Transverse colon (tissue), 4 donors: ENCODE results near the gene TEX55.

Source experiments
- POLR2AphosphoS5 ChIP-seq, 3 donors: sonication (generic); formaldehyde crosslinking; IDR thresholded peaks; one replicate each; pipeline ENCODE4 v1.6.1; 2016; ENCODE audit warnings: antibody characterized with exemption in 3 of 3
- TF ChIP-seq, protein P1 (sequence below), 5 experiments: fragments of 200-600 bp in 3 of 5; fragments of 450-650 bp in 2 of 5; sonication (generic) in 3 of 5; IDR thresholded peaks; 1 replicate in 2 of 5; 2 replicates in 3 of 5; pipeline ENCODE4 v1.5.1; 2016 to 2017; ENCODE audit warnings: antibody characterized with exemption in 5 of 5, inconsistent platforms in 3 of 5, mild to moderate bottlenecking in 2 of 5, moderate library complexity in 1 of 5

DNA sequence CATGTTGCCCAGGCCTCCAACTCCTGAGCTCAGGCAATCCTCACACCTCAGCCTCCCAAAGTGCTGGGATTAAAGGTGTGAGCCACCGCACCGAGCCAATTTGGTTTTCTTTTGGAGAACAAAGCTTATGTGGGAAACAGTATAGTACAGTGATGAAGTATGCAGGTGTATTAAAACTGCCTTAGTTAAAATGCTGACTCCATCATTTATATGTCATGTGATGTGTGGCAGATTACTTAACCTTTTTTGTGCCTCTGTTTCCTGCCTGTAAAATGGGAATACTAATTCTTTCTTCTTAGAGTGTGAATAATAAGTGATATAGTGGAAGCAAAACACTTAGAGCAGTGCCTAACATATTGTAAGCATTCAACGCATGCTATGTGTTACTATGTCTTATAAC is 48.0 kb upstream of the TEX55 start:
- TF ChIP-seq, protein P1, sequence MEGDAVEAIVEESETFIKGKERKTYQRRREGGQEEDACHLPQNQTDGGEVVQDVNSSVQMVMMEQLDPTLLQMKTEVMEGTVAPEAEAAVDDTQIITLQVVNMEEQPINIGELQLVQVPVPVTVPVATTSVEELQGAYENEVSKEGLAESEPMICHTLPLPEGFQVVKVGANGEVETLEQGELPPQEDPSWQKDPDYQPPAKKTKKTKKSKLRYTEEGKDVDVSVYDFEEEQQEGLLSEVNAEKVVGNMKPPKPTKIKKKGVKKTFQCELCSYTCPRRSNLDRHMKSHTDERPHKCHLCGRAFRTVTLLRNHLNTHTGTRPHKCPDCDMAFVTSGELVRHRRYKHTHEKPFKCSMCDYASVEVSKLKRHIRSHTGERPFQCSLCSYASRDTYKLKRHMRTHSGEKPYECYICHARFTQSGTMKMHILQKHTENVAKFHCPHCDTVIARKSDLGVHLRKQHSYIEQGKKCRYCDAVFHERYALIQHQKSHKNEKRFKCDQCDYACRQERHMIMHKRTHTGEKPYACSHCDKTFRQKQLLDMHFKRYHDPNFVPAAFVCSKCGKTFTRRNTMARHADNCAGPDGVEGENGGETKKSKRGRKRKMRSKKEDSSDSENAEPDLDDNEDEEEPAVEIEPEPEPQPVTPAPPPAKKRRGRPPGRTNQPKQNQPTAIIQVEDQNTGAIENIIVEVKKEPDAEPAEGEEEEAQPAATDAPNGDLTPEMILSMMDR (IDR thresholded peaks at IDR 0.05): no peak
- no peak for TF ChIP-seq POLR2AphosphoS5 (IDR thresholded peaks at IDR 0.05)
